GM19240 (cell line): ENCODE measurements around the gene ARHGAP21.

Source experiments
- DNase-seq: peaks from one replicate; pipeline ENCODE4 v3.0.0; 2011; ENCODE audit warnings: low spot score; ENCODE audit not compliant: insufficient read length

ARHGAP21 gene

GRCh38 chr10:24542314-24543270 is 181.1 kb downstream of the ARHGAP21 start:
- DNase-seq: no peak

- no peak for DNase-seq
Observed at GRCh38 chr10:24541239-24541753, 182.4 kb downstream of the ARHGAP21 start.

- no peak for DNase-seq
Observed at GRCh38 chr10:24536636-24537035, 187.1 kb downstream of the ARHGAP21 start.

GRCh38 chr10:24533981-24534380 is 189.7 kb downstream of the ARHGAP21 start:
- no peak for DNase-seq
